Subcutaneous abdominal adipose tissue (tissue), 5 donors: ENCODE data around the gene SDK2.

ENCODE experiments used
- H3K27ac ChIP-seq: one replicate; pipeline ENCODE4 v1.7.0; 2013; ENCODE audit warnings: low read depth, mild to moderate bottlenecking, inconsistent platforms, low read length, moderate library complexity
- H3K27me3 ChIP-seq, 5 donors: one replicate each; pipeline ENCODE4 v1.7.0; 2013; ENCODE audit warnings: low read length in 5 of 5, inconsistent platforms in 1 of 5; ENCODE audit not compliant: control insufficient read depth in 5 of 5, insufficient read depth in 4 of 5
- H3K36me3 ChIP-seq, 5 donors: one replicate each; pipeline ENCODE4 v1.7.0; 2013; ENCODE audit warnings: low read length in 5 of 5; ENCODE audit not compliant: control insufficient read depth in 5 of 5, insufficient read depth in 5 of 5
- H3K4me1 ChIP-seq, 5 donors: one replicate each; pipeline ENCODE4 v1.7.0; 2013; ENCODE audit warnings: low read length in 5 of 5, mild to moderate bottlenecking in 3 of 5, moderate library complexity in 1 of 5; ENCODE audit not compliant: control insufficient read depth in 5 of 5, insufficient read depth in 5 of 5
- H3K4me3 ChIP-seq, 5 donors: one replicate each; pipeline ENCODE4 v1.7.0; 2013; ENCODE audit warnings: low read length in 5 of 5, low read depth in 1 of 5
- H3K9ac ChIP-seq, 5 donors: one replicate each; pipeline ENCODE4 v1.7.0; 2013; ENCODE audit warnings: low read length in 5 of 5, mild to moderate bottlenecking in 4 of 5, moderate library complexity in 3 of 5
- H3K9me3 ChIP-seq, 5 donors: one replicate each; pipeline ENCODE4 v1.7.0; 2013; ENCODE audit warnings: low read length in 5 of 5; ENCODE audit not compliant: control insufficient read depth in 5 of 5
- donor health status: healthy.
- donor health status: healthy.
- donor health status: healthy.
- donor health status: healthy.
- donor health status: healthy.

The SDK2 gene

GRCh38 chr17:73594025-73594424 lies 50.2 kb downstream of the SDK2 start:
- Histone ChIP-seq H3K9ac (no peak overlapping the region), H3K4me1 (peaks cover 0 to 16% (median 2%) of the 10 kb centered on the region in 5 donors), H3K27me3 (peaks cover 0 to 11% (median 6%) of the 10 kb centered on the region in 5 donors), H3K27ac (no peak overlapping the region), H3K4me3 (no peak overlapping the region), H3K9me3 (no peaks in the 10 kb centered on the region), H3K36me3 (no peaks in the 10 kb centered on the region)

- Histone ChIP-seq H3K9ac (no peak overlapping the region), H3K27me3 (peaks cover 0 to 11% (median 6%) of the 10 kb centered on the region in 5 donors), H3K27ac (no peak overlapping the region), H3K4me1 (peaks cover 0 to 16% (median 2%) of the 10 kb centered on the region in 5 donors), H3K36me3 (no peaks in the 10 kb centered on the region), H3K9me3 (no peaks in the 10 kb centered on the region), H3K4me3 (no peak overlapping the region)
Observed at GRCh38 chr17:73593249-73593965, 50.8 kb downstream of the SDK2 start.

- Histone ChIP-seq H3K9ac (no peak overlapping the region), H3K36me3 (no peaks in the 10 kb centered on the region), H3K4me1 (peaks cover 0 to 16% (median 2%) of the 10 kb centered on the region in 5 donors), H3K27me3 (peaks cover 0 to 11% (median 6%) of the 10 kb centered on the region in 5 donors), H3K9me3 (no peaks in the 10 kb centered on the region), H3K27ac (no peak overlapping the region), H3K4me3 (no peak overlapping the region)
Observed at GRCh38 chr17:73592501-73592961, 51.7 kb downstream of the SDK2 start.

GRCh38 chr17:73592079-73592415 lies 52.2 kb downstream of the SDK2 start:
- peaks cover 0 to 16% (median 2%) of the 10 kb centered on the region in 5 donors for H3K4me1 ChIP-seq
- H3K36me3 ChIP-seq: no peaks in the 10 kb centered on the region
- peaks cover 0 to 11% (median 6%) of the 10 kb centered on the region in 5 donors for H3K27me3 ChIP-seq
- H3K4me3 ChIP-seq: no peak overlapping the region
- H3K9ac ChIP-seq: no peak overlapping the region
- H3K9me3 ChIP-seq: no peaks in the 10 kb centered on the region
- H3K27ac ChIP-seq: no peak overlapping the region

GRCh38 chr17:73591296-73592078 lies 52.8 kb downstream of the SDK2 start:
- Histone ChIP-seq H3K27ac (no peak overlapping the region), H3K36me3 (no peaks in the 10 kb centered on the region), H3K4me1 (peaks cover 0 to 16% (median 2%) of the 10 kb centered on the region in 5 donors), H3K27me3 (peaks cover 0 to 11% (median 6%) of the 10 kb centered on the region in 5 donors), H3K4me3 (no peak overlapping the region), H3K9ac (no peak overlapping the region), H3K9me3 (no peaks in the 10 kb centered on the region)

- H3K4me1 ChIP-seq: peaks cover 0 to 16% (median 2%) of the 10 kb centered on the region in 5 donors
- no peak overlapping the region for H3K9ac ChIP-seq
- H3K36me3 ChIP-seq: no peaks in the 10 kb centered on the region
- H3K27me3 ChIP-seq: peaks cover 0 to 16% (median 6%) of the 10 kb centered on the region in 5 donors
- no peak overlapping the region for H3K4me3 ChIP-seq
- H3K9me3 ChIP-seq: no peaks in the 10 kb centered on the region
- H3K27ac ChIP-seq: no peak overlapping the region
Observed at GRCh38 chr17:73589363-73589980, 54.8 kb downstream of the SDK2 start.

GRCh38 chr17:73588891-73589290 lies 55.4 kb downstream of the SDK2 start:
- H3K9ac ChIP-seq: no peak overlapping the region
- H3K9me3 ChIP-seq: no peaks in the 10 kb centered on the region
- peaks cover 0 to 16% (median 2%) of the 10 kb centered on the region in 5 donors for H3K4me1 ChIP-seq
- H3K27me3 ChIP-seq: peaks cover 0 to 20% (median 6%) of the 10 kb centered on the region in 5 donors
- H3K36me3 ChIP-seq: no peaks in the 10 kb centered on the region
- H3K4me3 ChIP-seq: no peak overlapping the region
- H3K27ac ChIP-seq: no peak overlapping the region

GRCh38 chr17:73588301-73588846 lies 55.9 kb downstream of the SDK2 start:
- Histone ChIP-seq H3K27me3 (peaks cover 0 to 25% (median 6%) of the 10 kb centered on the region in 5 donors), H3K4me1 (peaks cover 0 to 16% (median 2%) of the 10 kb centered on the region in 5 donors), H3K4me3 (no peak overlapping the region), H3K9ac (no peak overlapping the region), H3K9me3 (no peaks in the 10 kb centered on the region), H3K36me3 (no peaks in the 10 kb centered on the region), H3K27ac (no peak overlapping the region)

GRCh38 chr17:73586921-73587602 lies 57.2 kb downstream of the SDK2 start:
- H3K4me1 ChIP-seq: peaks cover 0 to 10% (median 2%) of the 10 kb centered on the region in 5 donors
- no peak overlapping the region for H3K27ac ChIP-seq
- H3K4me3 ChIP-seq: no peak overlapping the region
- no peak overlapping the region for H3K9ac ChIP-seq
- peaks cover 0 to 25% (median 8%) of the 10 kb centered on the region in 5 donors for H3K27me3 ChIP-seq
- H3K9me3 ChIP-seq: no peaks in the 10 kb centered on the region
- H3K36me3 ChIP-seq: no peaks in the 10 kb centered on the region
